WTC11 (cell line): Measurements from ENCODE around the gene KCNMB3. TPM values are rescaled to one million over a fixed set of nuclear protein-coding genes. Genes with fewer than 3 reads are reported as not detected.

Experiments
- ATAC-seq: fragments of 200-7000 bp; cut with Tn5 transposase; 2 replicates; pipeline ENCODE4 v1.10.0; 2021; ENCODE audit warnings: mild to moderate bottlenecking, moderate library complexity
- CTCF ChIA-PET: fragments of 300-600 bp; sonication (Branson Sonifier 250); formaldehyde crosslinking; loops from one replicate; lab custom pipeline; 2021; ENCODE audit warnings: antibody characterized with exemption; lab: Charles Lee
- POLR2A ChIA-PET: fragments of 350-600 bp; sonication (Branson Sonifier 250); formaldehyde crosslinking; loops from one replicate; lab custom pipeline; 2021; ENCODE audit warnings: antibody characterized with exemption; lab: Charles Lee
- DNase-seq: peaks from one replicate; pipeline ENCODE4 v3.0.0; 2021; ENCODE audit warnings: low spot score
- H3K27ac Mint-ChIP-seq: 2 replicates; pipeline ENCODE4 v1.8.0; 2021; ENCODE audit warnings: mixed read lengths
- H3K27me3 Mint-ChIP-seq: 2 replicates; pipeline ENCODE4 v1.8.0; 2021; ENCODE audit warnings: low read depth, mild to moderate bottlenecking, moderate library complexity, mixed read lengths
- H3K36me3 Mint-ChIP-seq: 2 replicates; pipeline ENCODE4 v1.8.0; 2021; ENCODE audit warnings: mixed read lengths
- H3K4me1 Mint-ChIP-seq: 2 replicates; pipeline ENCODE4 v1.8.0; 2022; ENCODE audit warnings: mixed read lengths
- H3K4me3 Mint-ChIP-seq: 2 replicates; pipeline ENCODE4 v1.8.0; 2021; ENCODE audit warnings: mild to moderate bottlenecking, moderate library complexity, mixed read lengths
- H3K9me3 Mint-ChIP-seq: 2 replicates; pipeline ENCODE4 v1.8.0; 2021; ENCODE audit warnings: mixed read lengths
- CBFB ChIP-seq: sonication (generic); formaldehyde crosslinking; IDR thresholded peaks from 2 replicates; pipeline ENCODE4 v1.8.1; 2022; ENCODE audit warnings: mild to moderate bottlenecking, low read depth, missing genetic modification reagents
- FOXJ3 ChIP-seq: sonication (generic); formaldehyde crosslinking; IDR thresholded peaks from 2 replicates; pipeline ENCODE4 v1.9.0; 2021; ENCODE audit warnings: missing genetic modification reagents, mild to moderate bottlenecking, borderline replicate concordance
- FOXP1 ChIP-seq: sonication (generic); formaldehyde crosslinking; IDR thresholded peaks from 2 replicates; pipeline ENCODE4 v1.8.0; 2022; ENCODE audit warnings: missing genetic modification reagents, mild to moderate bottlenecking, moderate library complexity, borderline replicate concordance
- GRHL2 ChIP-seq: fragments of 250-450 bp; sonication (Bioruptor Pico); IDR thresholded peaks from 2 replicates; pipeline ENCODE4 v1.8.0; 2022; ENCODE audit warnings: mild to moderate bottlenecking, moderate library complexity; ENCODE audit not compliant: insufficient replicate concordance, severe bottlenecking
- GTF2I ChIP-seq: fragments of 250-450 bp; sonication (Bioruptor Pico); conservative IDR thresholded peaks from 2 replicates; pipeline ENCODE4 v1.4.0; 2021; ENCODE audit warnings: mild to moderate bottlenecking
- MXD4 ChIP-seq: fragments of 250-450 bp; sonication (Bioruptor Pico); IDR thresholded peaks from 2 replicates; pipeline ENCODE4 v1.8.0; 2021; ENCODE audit warnings: mild to moderate bottlenecking, moderate library complexity, borderline replicate concordance
- NR3C1 ChIP-seq: sonication (generic); formaldehyde crosslinking; conservative IDR thresholded peaks from 2 replicates; pipeline ENCODE4 v1.8.1; 2023; ENCODE audit warnings: low read depth, mild to moderate bottlenecking, missing genetic modification reagents
- PRRX2 ChIP-seq: fragments of 250-450 bp; sonication (Bioruptor Pico); IDR thresholded peaks from 2 replicates; pipeline ENCODE4 v1.8.0; 2021; ENCODE audit warnings: mild to moderate bottlenecking
- STAT6 ChIP-seq: sonication (generic); formaldehyde crosslinking; conservative IDR thresholded peaks from 2 replicates; pipeline ENCODE4 v1.8.1; 2023; ENCODE audit warnings: mild to moderate bottlenecking, low read depth, missing genetic modification reagents, moderate library complexity
- ZNF138 ChIP-seq: sonication (generic); formaldehyde crosslinking; conservative IDR thresholded peaks from 2 replicates; pipeline ENCODE4 v1.8.1; 2022; ENCODE audit warnings: mild to moderate bottlenecking, moderate library complexity, missing genetic modification reagents
- ZNF219 ChIP-seq: sonication (generic); formaldehyde crosslinking; IDR thresholded peaks from 2 replicates; pipeline ENCODE4 v1.8.0; 2023; ENCODE audit warnings: missing genetic modification reagents, mild to moderate bottlenecking, borderline replicate concordance
- ZNF317 ChIP-seq: sonication (generic); formaldehyde crosslinking; IDR thresholded peaks from 2 replicates; pipeline ENCODE4 v1.8.1; 2023; ENCODE audit warnings: low read depth, mild to moderate bottlenecking, moderate library complexity, missing genetic modification reagents, borderline replicate concordance
- total RNA-seq: library from RNA; stranded (reverse); gene quantifications from 3 replicates; pipeline ENCODE4 v1.2.3, GENCODE V29; 2021
- TF ChIP-seq, protein P1 (sequence below): sonication (generic); formaldehyde crosslinking; IDR thresholded peaks from 2 replicates; pipeline ENCODE4 v1.8.1; 2022; ENCODE audit warnings: low read depth, mild to moderate bottlenecking, moderate library complexity, missing genetic modification reagents, borderline replicate concordance
- TF ChIP-seq, protein P2 (sequence below): sonication (generic); formaldehyde crosslinking; IDR thresholded peaks from 2 replicates; pipeline ENCODE4 v1.8.1; 2022; ENCODE audit warnings: low read depth, missing genetic modification reagents, borderline replicate concordance
- TF ChIP-seq, protein P3 (sequence below): fragments of 250-450 bp; sonication (Bioruptor Pico); IDR thresholded peaks from 2 replicates; pipeline ENCODE4 v1.9.0; 2021; ENCODE audit warnings: moderate library complexity, mild to moderate bottlenecking, inconsistent platforms, borderline replicate concordance
- TF ChIP-seq, protein P4 (sequence below): sonication (generic); formaldehyde crosslinking; IDR thresholded peaks from 2 replicates; pipeline ENCODE4 v1.8.1; 2023; ENCODE audit warnings: mild to moderate bottlenecking, missing genetic modification reagents, borderline replicate concordance

The KCNMB3 gene
- total RNA-seq, 1 experiment from 2014 or later: 1.7 TPM

DNA sequence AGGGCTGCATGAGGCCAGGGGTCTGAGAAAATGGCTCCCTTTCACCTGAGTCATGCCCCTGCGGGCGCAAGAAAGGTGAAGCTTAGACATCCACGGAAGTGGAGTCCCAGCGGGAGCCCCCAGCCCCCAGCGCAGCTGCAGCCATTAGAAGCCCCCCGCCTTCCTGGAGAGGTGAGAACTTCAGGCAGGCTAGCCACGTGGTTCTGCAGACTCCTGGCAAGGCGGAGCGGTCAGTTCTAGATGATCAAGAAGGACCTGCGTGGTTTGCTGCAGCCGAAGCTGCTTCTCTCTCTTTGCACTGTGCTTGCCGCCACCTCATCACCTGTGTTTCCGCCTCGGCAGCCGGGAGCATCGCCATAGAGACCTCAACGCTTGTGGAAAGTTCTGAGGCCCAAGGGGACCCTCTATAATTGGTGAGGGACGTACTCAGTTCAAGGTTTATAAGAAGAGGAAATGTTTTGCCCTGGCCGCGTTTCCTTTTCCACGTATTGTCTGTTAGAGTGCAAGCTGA lies 15.8 kb upstream of the KCNMB3 start:
- DNase-seq (no peak), ATAC-seq (peak; percentile 32; the same call in 1 of the 2 replicates)
- ChIA-PET POLR2A (no interaction called here), CTCF (interaction anchor here (1.4 kb wide), 1 partner anchor 55 kb away, joined by 5 read pairs; no protein-coding TSS in a partner anchor)
- Mint-ChIP-seq H3K4me1 (no peaks in the 10 kb centered on the region), H3K27me3 (peaks cover 8% of the 10 kb centered on the region), H3K9me3 (peaks cover 5% of the 10 kb centered on the region), H3K4me3 (no peak overlapping the region), H3K27ac (no peak overlapping the region), H3K36me3 (peaks cover 2% of the 10 kb centered on the region; the same call in 1 of the 2 replicates)
- no peak for TF ChIP-seq GRHL2
- TF ChIP-seq, protein P1, sequence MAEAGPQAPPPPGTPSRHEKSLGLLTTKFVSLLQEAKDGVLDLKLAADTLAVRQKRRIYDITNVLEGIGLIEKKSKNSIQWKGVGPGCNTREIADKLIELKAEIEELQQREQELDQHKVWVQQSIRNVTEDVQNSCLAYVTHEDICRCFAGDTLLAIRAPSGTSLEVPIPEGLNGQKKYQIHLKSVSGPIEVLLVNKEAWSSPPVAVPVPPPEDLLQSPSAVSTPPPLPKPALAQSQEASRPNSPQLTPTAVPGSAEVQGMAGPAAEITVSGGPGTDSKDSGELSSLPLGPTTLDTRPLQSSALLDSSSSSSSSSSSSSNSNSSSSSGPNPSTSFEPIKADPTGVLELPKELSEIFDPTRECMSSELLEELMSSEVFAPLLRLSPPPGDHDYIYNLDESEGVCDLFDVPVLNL (CRISPR knock-in tag): no peak
- TF ChIP-seq GTF2I: no peak

DNA sequence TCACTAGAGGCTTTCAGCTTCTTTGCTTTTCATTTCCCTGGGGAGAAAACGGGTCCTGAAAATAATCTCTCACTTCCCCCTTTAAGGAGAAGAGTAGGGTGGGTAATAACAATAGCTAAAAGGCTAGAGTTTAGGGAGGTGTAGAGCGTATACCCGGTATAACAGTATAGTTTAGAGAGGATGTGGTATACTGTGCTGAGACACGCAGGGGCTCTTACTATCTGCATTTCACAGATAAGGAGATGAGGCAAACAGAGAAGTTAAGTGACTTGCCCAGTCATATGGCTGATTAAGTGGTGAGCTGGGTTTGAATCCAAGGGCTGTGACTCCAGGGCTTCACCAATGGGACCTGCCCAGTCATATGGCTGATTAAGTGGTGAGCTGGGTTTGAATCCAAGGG lies 15.0 kb upstream of the KCNMB3 start:
- no peak for TF ChIP-seq CBFB (CRISPR knock-in tag)
- TF ChIP-seq FOXJ3 (CRISPR knock-in tag): no peak
- no peak for TF ChIP-seq STAT6 (CRISPR knock-in tag)
- TF ChIP-seq, protein P2, sequence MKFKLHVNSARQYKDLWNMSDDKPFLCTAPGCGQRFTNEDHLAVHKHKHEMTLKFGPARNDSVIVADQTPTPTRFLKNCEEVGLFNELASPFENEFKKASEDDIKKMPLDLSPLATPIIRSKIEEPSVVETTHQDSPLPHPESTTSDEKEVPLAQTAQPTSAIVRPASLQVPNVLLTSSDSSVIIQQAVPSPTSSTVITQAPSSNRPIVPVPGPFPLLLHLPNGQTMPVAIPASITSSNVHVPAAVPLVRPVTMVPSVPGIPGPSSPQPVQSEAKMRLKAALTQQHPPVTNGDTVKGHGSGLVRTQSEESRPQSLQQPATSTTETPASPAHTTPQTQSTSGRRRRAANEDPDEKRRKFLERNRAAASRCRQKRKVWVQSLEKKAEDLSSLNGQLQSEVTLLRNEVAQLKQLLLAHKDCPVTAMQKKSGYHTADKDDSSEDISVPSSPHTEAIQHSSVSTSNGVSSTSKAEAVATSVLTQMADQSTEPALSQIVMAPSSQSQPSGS: no peak
- TF ChIP-seq ZNF138: no peak
- H3K4me3 Mint-ChIP-seq: no peak overlapping the region
- H3K4me1 Mint-ChIP-seq: no peaks in the 10 kb centered on the region
- peaks cover 5% of the 10 kb centered on the region for H3K9me3 Mint-ChIP-seq
- H3K27ac Mint-ChIP-seq: no peak overlapping the region
- ChIA-PET CTCF (interaction anchor here (1.4 kb wide), 1 partner anchor 56 kb away, joined by 5 read pairs; no protein-coding TSS in a partner anchor), POLR2A (no interaction called here)
- H3K27me3 Mint-ChIP-seq: peaks cover 12% of the 10 kb centered on the region
- H3K36me3 Mint-ChIP-seq: peaks cover 3% of the 10 kb centered on the region
- no peak for DNase-seq
- ATAC-seq: no peak

- Mint-ChIP-seq H3K27me3 (peaks cover 20% of the 10 kb centered on the region), H3K27ac (no peak overlapping the region), H3K9me3 (peaks cover 13% of the 10 kb centered on the region), H3K4me1 (no peaks in the 10 kb centered on the region), H3K36me3 (peaks cover 11% of the 10 kb centered on the region), H3K4me3 (no peak overlapping the region)
- DNase-seq (no peak), ATAC-seq (no peak)
- TF ChIP-seq ZNF317 (CRISPR knock-in tag): no peak
- TF ChIP-seq PRRX2 (CRISPR knock-in tag): no peak
- TF ChIP-seq, protein P3, sequence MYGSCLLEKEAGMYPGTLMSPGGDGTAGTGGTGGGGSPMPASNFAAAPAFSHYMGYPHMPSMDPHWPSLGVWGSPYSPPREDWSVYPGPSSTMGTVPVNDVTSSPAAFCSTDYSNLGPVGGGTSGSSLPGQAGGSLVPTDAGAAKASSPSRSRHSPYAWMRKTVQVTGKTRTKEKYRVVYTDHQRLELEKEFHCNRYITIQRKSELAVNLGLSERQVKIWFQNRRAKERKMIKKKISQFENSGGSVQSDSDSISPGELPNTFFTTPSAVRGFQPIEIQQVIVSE (CRISPR knock-in tag): no peak
- no peak for TF ChIP-seq FOXP1
- CTCF ChIA-PET: no interaction called here
- POLR2A ChIA-PET: no interaction called here
These were observed 14.2 kb upstream of the KCNMB3 start for GRCh38 chr3:179265092-179265491.

DNA sequence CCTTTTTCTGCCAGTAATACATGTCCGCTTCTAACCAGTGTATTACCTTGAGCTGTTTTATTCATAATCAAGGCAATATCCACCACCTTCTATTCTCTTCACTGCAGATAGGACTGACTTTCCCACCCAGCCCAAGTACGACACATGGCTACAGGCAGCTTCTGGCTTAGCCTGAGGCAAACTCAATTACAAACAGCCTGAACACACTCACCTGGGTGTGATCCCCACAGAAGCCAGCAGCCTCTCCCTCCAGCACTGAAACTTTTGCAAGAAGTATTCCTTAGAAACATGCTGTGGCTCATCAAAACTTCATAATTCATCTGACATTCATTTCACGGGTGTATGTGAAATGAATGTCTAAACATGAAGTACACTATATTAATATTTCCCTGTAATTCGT lies 13.5 kb upstream of the KCNMB3 start:
- H3K4me1 Mint-ChIP-seq: no peaks in the 10 kb centered on the region
- no peak for ATAC-seq
- CTCF ChIA-PET: no interaction called here
- peaks cover 18% of the 10 kb centered on the region for H3K36me3 Mint-ChIP-seq
- H3K9me3 Mint-ChIP-seq: peaks cover 19% of the 10 kb centered on the region
- no peak for DNase-seq
- no peak overlapping the region for H3K27ac Mint-ChIP-seq
- H3K4me3 Mint-ChIP-seq: no peak overlapping the region
- peaks cover 26% of the 10 kb centered on the region for H3K27me3 Mint-ChIP-seq
- POLR2A ChIA-PET: no interaction called here
- TF ChIP-seq ZNF219 (no peak), MXD4 (CRISPR knock-in tag) (no peak), NR3C1 (no peak)
- TF ChIP-seq, protein P4, sequence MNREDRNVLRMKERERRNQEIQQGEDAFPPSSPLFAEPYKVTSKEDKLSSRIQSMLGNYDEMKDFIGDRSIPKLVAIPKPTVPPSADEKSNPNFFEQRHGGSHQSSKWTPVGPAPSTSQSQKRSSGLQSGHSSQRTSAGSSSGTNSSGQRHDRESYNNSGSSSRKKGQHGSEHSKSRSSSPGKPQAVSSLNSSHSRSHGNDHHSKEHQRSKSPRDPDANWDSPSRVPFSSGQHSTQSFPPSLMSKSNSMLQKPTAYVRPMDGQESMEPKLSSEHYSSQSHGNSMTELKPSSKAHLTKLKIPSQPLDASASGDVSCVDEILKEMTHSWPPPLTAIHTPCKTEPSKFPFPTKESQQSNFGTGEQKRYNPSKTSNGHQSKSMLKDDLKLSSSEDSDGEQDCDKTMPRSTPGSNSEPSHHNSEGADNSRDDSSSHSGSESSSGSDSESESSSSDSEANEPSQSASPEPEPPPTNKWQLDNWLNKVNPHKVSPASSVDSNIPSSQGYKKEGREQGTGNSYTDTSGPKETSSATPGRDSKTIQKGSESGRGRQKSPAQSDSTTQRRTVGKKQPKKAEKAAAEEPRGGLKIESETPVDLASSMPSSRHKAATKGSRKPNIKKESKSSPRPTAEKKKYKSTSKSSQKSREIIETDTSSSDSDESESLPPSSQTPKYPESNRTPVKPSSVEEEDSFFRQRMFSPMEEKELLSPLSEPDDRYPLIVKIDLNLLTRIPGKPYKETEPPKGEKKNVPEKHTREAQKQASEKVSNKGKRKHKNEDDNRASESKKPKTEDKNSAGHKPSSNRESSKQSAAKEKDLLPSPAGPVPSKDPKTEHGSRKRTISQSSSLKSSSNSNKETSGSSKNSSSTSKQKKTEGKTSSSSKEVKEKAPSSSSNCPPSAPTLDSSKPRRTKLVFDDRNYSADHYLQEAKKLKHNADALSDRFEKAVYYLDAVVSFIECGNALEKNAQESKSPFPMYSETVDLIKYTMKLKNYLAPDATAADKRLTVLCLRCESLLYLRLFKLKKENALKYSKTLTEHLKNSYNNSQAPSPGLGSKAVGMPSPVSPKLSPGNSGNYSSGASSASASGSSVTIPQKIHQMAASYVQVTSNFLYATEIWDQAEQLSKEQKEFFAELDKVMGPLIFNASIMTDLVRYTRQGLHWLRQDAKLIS (CRISPR knock-in tag): no peak
- TF ChIP-seq, protein P1 (CRISPR knock-in tag): no peak
